ENCODE data around the gene COL11A1.

The COL11A1 gene

GRCh38 chr1:102919659-102920058, 188.7 kb downstream of the COL11A1 start:
- in situ Hi-C loops (cut with MboI; ENCODE audit: low sequenced_read_pairs), result no loop called here

- in situ Hi-C loops (cut with MboI; ENCODE audit: low sequenced_read_pairs), result no loop called here
These were observed 206.3 kb downstream of the COL11A1 start for GRCh38 chr1:102901996-102902395.

DNA sequence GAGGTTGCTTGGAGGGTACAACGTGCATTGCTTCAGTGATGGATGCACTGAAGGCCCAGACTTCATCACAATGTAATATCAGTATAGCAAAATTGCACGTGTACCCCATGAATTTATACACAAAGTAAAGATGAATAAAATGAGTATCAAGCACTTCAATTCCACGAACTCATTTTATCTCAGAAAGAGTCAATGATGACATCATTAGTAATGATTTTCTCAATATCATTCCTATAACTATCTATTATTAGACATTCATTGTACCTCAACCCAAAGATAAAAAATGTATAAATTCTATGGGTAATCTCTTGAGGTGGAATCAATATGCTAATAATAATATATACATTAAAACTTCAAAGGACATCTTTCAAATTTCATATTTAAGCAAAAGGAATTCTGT, 208.4 kb downstream of the COL11A1 start:
- in situ Hi-C loops (cut with MboI; ENCODE audit: low sequenced_read_pairs), result no loop called here

GRCh38 chr1:102897557-102897956, 210.8 kb downstream of the COL11A1 start:
- in situ Hi-C loops (cut with MboI; ENCODE audit: low sequenced_read_pairs), result no loop called here

DNA sequence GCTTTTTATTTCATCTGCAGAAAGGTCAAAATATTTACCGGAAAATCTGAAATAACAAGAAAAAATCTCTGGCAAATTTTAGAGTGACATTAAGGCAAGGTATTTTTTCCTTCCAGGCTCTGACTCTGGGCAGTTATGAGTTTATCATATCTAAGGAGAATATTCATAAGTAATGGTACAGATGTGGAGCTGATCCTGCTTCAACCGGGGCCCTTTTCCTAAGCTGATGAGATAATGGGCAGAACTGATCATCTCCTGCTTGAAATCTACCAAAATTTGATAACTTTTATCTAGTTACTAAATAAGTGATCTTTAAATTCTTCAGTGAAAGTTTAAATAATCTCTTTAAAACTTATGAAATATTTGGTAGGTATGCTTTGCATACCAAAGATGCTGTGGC, 211.6 kb downstream of the COL11A1 start:
- in situ Hi-C loops (cut with MboI; ENCODE audit: low sequenced_read_pairs), result no loop called here

DNA sequence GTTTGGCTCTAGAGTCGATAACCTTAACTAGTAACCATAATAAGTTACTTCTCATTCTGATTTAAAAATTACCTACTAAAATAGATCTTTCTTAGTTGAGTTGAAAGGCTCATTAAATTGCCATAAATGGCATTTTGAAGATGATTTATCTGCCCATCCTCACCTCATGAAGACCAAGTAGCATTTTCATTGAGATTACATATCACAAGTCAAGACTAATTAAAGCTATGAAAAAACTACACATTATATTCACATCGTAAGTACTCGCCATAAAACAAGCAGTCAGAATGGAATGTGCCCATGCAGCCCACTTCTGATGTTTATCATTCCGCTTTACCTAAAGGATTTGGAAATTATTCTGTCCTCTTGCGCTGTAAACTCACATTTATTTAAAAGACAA, 212.0 kb downstream of the COL11A1 start:
- in situ Hi-C loops (cut with MboI; ENCODE audit: low sequenced_read_pairs), result no loop called here

DNA sequence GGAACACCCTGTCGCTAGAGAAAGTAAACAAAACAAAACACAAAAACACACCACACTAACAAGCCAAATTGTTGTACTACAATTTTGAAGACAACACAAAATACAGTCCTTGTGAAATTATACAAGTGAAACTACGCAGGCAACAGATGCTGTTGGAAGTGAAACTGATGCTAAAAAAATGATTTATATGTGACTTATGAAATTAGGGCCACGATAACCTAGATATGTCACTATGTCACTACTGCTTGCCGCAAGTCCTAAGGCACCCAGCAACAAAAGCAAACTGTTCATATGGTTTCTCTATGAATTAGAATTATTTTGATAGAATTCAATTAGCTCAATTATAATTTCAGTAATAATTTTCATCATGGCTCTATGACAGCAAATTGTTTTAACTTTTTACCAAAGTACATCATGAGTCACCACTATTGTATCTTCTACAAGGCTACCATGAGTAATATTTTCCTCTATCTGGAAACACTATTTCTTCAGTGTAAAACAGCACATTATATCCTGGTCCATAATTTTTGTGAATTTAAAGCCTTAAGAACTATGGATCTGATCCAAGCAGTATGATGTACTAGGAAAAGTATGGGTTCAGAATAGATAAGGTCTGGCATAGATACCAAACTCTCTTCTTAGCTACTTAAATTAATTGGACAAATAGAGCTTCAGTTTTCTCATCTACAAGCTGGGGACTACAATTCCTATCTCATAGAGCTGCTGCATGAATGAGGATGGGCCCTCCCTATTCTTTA, 216.3 kb downstream of the COL11A1 start:
- in situ Hi-C loops (cut with MboI; ENCODE audit: low sequenced_read_pairs), result no loop called here

DNA sequence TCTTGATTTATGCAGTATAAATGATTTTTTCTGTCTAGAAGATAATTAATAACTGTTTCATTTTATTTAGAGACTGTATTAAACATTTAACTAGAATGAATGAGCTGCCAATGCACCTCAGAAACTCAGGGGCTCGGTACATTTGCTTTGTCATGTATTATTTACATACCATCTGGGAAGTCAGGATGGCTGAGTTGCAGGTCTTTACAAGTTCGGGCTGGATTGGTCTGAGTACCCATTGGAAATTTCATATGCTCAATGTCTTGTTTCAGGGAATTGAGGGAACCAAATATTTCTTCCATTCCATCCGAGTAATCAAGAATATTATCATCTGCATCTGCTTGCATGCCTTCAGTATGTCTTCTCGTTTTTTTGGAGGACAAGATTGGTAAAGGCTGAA, 221.7 kb downstream of the COL11A1 start:
- in situ Hi-C loops (cut with MboI; ENCODE audit: low sequenced_read_pairs), result no loop called here

- in situ Hi-C loops (cut with MboI; ENCODE audit: low sequenced_read_pairs), result no loop called here
These were observed 224.1 kb downstream of the COL11A1 start for GRCh38 chr1:102884238-102884637.

DNA sequence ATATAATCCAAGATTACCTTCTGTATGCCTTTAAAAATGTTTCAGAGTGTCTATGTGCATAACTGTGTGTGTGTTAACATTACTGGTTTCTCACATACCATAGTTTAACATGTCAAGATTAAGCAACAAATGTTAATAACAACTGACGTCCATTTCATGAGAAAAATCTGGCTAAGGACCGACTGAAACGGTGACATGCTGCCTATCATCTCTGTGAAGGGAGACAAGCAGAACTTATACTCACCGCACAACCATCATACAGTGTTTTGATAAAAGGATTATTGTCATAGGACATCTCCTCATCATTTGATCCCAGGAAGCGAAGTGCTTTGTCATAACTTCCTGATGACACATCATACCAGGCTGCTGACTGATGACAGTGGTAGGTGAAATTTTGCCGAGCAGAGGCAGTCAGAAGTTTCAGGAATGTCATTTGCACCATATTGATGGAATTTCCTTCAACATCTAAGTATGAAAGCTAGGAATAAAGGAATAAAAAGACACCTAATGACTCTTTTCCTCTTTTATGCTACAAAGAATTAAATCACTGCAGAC, 228.8 kb downstream of the COL11A1 start:
- in situ Hi-C loops (cut with MboI; ENCODE audit: low sequenced_read_pairs), result no loop called here

DNA sequence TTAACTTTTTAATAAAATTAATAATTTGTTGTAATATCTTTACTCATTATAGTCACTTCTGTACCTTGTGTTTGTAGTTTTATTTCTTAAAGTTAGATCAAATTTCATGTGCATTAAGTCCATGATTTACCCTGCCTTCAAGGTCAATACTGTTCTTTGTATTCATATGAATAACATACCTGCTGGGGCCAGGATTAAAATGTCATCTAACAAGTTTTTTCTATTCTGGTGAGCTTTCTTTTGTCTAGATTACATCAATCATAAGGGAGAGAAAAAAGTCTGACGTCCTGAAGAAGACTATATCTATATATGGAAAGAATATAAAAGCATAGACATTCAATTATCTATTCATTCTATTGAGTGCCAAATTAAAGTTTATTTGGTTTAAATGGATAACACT, 232.6 kb downstream of the COL11A1 start:
- in situ Hi-C loops (cut with MboI; ENCODE audit: low sequenced_read_pairs), result no loop called here

DNA sequence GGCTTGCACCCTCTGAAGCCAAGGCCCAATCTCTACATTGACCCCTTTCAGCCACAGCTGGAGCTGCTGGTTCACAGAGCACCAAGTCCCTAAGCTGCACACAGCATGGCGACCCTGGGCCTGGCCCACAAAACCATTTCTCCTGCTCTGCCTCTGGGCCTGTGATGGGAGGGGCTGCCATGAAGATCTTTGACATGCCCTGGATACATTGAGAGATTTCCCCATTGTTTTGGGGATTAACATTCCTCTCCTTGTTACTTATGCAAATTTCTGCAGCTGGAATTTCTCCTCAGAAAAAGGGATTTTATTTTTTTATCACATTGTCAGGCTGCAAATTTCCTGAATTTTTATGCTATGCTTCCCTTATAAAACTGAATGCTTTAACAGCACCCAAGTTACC, 235.8 kb downstream of the COL11A1 start:
- in situ Hi-C loops (cut with MboI; ENCODE audit: low sequenced_read_pairs), result no loop called here

DNA sequence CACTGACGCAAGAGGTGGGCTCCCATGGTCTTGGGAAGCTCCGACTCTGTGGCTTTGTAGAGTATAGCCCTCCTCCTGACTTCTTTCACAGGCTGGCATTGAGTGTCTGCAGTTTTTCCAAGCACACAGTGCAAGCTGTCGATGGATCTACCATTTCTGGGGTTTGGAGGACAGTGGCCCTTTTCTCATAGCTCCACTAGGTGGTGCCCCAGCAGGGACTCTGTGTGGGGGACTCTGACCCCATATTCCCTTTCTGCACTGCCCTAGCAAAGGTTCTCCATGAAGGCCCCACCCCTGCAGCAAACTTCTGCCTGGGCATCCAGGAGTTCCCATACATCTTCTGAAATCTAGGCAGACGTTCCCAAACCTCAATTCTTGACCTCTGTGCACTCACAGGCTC, 236.2 kb downstream of the COL11A1 start:
- in situ Hi-C loops (cut with MboI; ENCODE audit: low sequenced_read_pairs), result no loop called here

- in situ Hi-C loops (cut with MboI; ENCODE audit: low sequenced_read_pairs), result no loop called here
These were observed 244.6 kb downstream of the COL11A1 start for GRCh38 chr1:102863704-102864103.

DNA sequence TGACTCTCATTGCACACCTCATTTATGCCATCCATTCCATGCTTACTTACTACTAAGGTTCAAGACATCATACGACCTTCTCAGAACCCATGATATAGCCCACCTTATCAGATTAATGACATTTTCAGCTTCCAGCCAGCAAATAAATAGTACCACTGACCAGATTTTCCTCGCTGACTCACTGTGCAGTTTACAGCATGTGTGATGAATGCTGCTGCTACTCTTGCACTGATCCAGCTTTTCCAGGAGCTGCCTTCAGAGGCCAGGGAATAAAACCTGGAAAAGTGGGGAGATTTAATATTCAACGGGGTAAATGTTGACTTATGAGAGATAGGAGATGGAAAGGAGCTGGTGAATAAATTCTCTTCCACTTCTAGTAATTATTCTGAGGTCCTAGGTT, 247.1 kb downstream of the COL11A1 start:
- in situ Hi-C loops (cut with MboI; ENCODE audit: low sequenced_read_pairs), result no loop called here

- in situ Hi-C loops (cut with MboI; ENCODE audit: low sequenced_read_pairs), result no loop called here
These were observed 249.6 kb downstream of the COL11A1 start for GRCh38 chr1:102858695-102859094.

GRCh38 chr1:102857251-102857650, 251.1 kb downstream of the COL11A1 start:
- in situ Hi-C loops (cut with MboI; ENCODE audit: low sequenced_read_pairs), result no loop called here

- in situ Hi-C loops (cut with MboI; ENCODE audit: low sequenced_read_pairs), result no loop called here
These were observed 254.6 kb downstream of the COL11A1 start for GRCh38 chr1:102853701-102854187.

GRCh38 chr1:102853136-102853535, 255.2 kb downstream of the COL11A1 start:
- in situ Hi-C loops (cut with MboI; ENCODE audit: low sequenced_read_pairs), result no loop called here

DNA sequence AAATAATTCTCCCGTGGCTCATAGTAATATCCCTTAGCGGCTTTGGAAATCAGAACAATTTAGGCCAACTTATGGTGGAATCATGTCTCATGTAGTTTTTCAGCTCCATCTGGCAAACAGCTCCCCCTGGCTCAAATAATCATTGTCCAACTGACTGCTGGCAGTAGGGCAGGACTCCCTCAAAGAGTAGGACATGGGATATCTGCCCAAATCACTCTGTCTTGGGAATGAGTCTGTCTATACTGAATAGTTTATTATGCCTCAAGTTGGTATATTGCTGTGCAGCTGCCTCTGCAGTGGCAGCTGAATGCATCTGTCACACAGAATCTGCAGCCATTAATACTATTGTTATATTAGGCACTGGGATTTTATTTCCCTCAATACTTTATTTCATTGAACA, 255.7 kb downstream of the COL11A1 start:
- in situ Hi-C loops (cut with MboI; ENCODE audit: low sequenced_read_pairs), result no loop called here

DNA sequence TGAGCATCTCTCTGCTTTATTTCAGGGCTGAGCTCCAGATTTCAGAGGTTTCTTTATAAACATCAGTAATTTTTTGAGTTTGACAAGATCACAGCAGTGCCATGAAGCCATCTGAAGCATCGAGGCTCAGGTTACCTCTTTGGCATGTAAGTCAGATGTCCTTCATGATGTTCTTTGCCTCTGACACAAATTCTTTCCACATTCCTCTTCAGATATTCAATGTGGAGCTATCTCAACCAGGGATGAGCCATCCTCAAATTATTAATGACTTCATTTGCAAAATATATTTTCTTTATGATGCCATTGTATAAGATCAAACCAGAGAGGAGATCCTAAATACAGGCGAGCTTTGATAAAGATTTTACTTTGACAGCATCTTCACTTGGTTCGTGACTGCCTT, 256.7 kb downstream of the COL11A1 start:
- in situ Hi-C loops (cut with MboI; ENCODE audit: low sequenced_read_pairs), result no loop called here

DNA sequence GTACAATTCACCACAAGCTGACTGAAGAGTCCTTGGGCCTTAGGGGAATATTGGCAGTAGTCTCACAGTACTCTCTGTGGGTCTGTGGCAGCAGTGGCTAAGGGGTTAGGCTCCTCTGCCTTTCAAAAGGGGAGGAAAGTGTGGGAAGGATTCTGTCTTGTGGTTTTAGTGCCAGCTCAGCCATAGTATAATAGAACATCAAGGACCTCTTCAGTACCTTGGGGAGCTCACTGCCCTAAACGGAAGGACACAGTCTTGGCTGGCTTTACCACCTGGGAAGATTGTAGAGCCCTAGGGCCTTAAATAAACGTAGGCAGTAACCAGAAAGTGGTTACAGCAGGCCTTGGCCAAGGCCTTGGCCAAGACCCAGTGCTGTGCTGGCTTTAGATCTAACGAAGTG, 265.7 kb downstream of the COL11A1 start:
- in situ Hi-C loops (cut with MboI; ENCODE audit: low sequenced_read_pairs), result no loop called here

DNA sequence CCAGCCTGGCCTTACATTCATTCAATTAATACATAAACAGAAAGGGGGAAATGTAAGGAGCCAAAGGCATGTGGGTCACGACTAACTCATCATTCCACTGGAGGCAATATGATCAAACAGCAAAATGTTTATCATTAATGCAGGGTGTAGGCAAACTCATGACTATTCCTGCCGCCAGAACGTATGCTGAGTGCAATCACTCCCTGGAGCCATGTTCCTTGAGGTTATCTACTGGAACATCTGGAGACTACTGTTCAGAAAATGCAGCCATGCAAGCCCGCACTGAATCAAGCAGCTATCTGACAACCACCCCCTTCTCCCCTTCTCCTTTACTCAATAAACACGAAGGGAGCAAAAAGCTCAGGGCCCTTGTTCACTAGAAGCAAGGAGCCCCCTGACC, 267.6 kb downstream of the COL11A1 start:
- in situ Hi-C loops (cut with MboI; ENCODE audit: low sequenced_read_pairs), result no loop called here

Data from HL-60/S4 (cell line).